Activated CD8-positive, alpha-beta memory T cell treated with anti-CD3 and anti-CD28 coated beads, Interleukin-2, amount 50 U/mL, for 4 hours (primary cell): ENCODE results near the gene TRIM63.

Source experiments
- DNase-seq: peaks from one replicate; pipeline ENCODE4 v3.0.0-alpha.2; 2020

The TRIM63 gene

GRCh38 chr1:26084091-26084561, 16.7 kb upstream of the TRIM63 start:
- DNase-seq: no peak

DNA sequence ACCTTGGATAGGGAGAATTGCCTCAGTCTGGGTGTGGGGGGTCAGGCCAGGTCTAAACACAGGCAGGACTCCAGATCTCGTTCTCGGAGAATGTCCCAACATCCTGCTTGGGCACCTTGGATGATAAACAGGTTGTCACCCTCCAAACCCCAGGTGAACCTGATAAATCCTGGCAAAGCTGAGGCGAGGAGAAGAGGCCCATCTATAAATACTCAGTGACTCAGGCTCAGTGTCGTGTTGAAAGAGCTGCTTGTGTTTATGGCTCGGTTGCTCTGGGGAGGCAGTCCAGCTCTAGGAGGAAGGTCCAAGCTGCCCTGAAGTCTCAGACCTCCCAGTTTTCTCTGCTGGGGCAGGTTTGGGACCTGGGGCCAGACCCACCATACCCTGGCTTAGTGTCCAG, 15.8 kb upstream of the TRIM63 start:
- DNase-seq: no peak

GRCh38 chr1:26082020-26082350, 14.6 kb upstream of the TRIM63 start:
- DNase-seq: no peak

DNA sequence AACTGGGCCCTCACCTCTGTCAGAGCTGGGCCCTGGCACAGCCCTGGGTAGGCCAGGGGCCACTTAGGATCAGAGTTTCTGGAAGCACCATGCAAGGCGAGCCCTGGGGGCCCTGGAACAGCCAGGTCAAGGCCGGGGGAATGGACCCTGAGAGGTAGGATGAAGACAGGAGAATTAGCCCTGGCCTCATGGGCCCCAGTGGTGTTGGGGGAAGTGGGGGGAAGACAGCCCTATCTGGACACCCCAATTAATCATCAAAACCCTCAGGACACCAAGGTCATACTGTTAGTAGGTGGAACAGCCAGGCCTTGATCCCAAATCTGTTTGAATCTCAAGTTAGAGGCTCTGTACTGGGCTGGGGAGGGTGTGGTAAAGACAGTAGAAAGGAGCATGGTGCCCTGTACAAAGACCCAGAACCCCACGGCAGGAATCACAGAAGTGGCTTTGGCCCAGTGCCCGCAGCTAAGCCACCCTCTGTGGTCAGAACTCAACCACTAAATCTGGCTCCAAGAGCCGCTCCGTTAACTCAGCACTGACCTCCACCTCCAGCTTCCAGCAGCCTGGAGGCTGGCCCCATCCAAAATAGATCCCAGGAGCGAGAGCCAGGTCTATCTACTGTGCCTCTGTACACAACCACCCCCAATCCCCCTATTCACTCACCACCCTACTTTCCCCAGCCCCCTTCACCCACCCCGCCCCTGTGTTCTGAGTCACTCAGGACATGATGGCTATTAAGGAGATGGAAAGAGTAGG, 14.0 kb upstream of the TRIM63 start:
- no peak for DNase-seq

DNA sequence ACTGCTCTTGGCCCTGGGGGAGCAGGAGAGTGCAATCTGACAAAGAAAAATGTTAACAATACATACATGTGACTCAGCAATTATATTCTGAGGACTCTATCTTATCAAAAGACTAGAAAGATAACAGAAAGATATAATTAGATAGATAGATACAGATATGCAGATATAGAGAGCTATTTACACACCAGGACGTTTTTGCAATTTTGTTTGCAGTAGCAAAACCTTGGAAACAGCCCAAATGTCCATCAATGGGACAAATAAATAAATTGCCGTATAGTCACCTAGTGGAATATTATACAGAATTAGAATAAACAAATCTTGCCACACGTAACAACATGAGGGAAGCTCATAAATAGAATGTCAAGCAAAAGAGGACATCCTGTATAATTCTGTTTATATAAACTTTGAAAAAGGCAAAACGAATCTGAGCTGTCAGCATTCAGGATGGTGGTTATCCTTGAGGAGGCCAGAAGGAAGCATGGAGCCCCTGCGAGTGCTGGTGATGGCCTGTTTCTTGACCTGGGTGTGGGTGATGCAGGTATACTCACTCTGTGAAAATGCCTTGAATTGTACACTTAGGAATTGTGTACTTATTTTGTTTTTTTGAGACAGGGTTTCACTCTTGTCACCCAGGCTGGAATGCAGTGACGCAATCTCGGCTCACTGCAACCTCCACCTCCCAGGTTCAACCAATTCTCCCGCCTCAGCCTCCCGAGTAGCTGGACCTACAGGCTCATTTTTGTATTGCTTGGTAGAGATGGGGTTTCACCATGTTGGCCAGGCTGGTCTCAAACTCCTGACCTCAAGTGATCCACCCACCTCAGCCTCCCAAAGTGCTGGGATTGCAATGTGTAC, 12.8 kb upstream of the TRIM63 start:
- no peak for DNase-seq

- no peak for DNase-seq
These were observed 11.7 kb upstream of the TRIM63 start for GRCh38 chr1:26079178-26079563.

GRCh38 chr1:26078286-26079177, 11.1 kb upstream of the TRIM63 start:
- no peak for DNase-seq

DNA sequence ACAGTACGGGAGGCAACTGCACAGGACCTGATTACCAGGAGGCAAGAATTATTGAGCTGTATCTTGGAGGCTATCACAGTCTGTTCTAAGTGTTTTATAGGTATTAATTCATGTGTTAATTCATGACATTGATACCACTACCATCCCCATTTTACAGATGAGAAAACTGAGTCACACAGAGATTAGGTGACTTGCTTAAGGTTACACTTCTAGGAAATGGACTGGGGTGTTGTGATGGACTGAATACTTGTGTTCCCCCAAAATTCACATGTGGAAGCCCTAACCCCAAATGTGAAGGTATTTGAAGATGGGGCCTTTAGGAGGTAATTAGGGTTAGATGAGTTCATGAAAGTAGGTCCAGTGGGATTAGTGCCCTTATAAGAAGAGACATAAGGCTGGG, 10.1 kb upstream of the TRIM63 start:
- no peak for DNase-seq

DNA sequence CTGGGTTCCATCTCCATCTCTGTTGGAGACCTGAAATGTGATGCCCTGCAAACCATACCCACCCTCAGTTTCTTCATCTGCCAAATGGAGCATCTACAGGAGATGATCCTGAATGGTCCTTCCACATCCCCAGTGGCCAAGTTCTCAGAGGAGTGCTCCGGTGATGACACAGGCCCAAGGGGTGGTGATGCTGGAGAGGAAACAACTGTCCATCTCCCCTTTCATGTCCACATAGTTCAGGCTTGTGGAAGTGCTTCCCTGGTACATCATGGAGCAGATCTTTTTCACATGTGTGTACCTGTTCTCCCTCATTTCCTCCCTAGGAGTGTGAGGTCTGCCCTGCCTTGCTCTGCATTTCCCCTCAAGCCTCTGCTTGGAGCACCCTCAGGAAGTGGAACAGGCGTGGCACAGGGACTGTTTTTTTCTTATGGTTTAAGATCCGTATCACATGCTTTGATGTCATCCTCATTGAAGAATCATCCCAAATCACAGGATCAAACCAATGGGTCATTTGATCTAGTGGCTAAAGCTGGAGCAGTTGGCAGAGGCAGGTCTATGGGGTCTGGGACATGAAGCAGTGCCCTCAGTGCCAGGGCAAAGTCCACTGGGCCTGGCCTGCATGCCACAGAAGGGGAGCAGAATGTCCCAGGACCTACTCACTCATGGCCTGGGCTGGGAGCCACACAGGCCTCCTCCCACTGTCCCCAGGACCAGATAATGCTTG, 8.2 kb upstream of the TRIM63 start:
- DNase-seq: no peak

GRCh38 chr1:26072305-26072704, 4.9 kb upstream of the TRIM63 start:
- no peak for DNase-seq

DNA sequence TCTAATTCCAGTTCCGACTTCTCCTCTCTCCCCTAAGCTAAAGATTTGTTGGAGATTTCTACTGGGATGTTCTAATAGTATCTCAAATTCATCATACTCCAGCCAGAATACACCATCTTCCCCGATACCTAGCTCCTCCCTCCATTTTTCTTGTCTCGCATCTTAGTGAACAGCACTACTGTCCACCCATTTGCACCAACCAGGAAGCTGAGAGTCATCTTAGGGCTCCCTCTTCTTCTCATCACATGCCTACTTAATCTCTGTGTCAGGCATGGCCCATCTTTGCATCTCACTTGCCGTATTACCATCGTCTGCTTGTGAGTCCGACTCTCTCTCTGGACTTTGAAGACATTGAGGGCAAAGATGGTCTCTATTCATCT, 3.5 kb upstream of the TRIM63 start:
- no peak for DNase-seq

- DNase-seq: no peak
These were observed 3.0 kb upstream of the TRIM63 start for GRCh38 chr1:26070296-26070962.

DNA sequence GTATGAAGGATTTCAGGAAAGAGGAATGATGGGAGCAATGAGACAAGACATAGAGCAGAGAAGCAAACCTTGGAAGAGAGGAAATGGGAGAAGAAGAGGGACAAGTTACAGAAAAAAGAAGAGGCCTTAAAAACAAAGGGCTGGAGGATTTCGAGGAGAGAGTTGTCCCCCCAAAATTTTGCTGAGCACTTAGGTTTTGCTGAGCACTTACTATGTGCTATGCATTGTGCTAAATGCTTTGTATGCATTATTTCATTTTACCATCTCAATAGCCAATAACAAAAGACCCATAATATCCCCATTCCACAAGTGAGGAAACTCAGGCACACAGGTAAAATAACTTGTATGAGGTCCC, 2.5 kb upstream of the TRIM63 start:
- no peak for DNase-seq

DNA sequence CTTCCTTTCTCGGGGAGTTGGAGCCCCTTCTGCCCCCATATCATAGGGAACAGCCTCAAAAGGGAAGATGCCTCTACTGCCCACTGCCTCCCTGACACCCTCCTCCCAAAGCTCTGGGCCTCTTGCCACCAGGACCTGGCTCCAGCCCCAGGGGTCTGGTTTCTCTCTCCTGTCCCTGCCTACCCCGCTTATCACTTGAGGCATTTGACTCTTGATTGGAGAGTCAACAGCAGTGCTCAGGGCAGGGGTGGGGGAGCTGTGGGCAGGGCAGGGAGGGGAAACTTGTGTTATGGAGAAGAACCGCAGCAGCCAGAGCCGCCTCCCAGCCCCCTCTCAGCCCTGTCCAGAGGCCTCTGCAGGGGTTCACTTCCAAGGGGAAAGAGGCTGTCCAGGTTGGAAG, 573 bp downstream of the TRIM63 start:
- no peak for DNase-seq

GRCh38 chr1:26066160-26066559, 1.3 kb downstream of the TRIM63 start:
- DNase-seq: no peak

- no peak for DNase-seq
These were observed 2.9 kb downstream of the TRIM63 start for GRCh38 chr1:26064553-26064952.

DNA sequence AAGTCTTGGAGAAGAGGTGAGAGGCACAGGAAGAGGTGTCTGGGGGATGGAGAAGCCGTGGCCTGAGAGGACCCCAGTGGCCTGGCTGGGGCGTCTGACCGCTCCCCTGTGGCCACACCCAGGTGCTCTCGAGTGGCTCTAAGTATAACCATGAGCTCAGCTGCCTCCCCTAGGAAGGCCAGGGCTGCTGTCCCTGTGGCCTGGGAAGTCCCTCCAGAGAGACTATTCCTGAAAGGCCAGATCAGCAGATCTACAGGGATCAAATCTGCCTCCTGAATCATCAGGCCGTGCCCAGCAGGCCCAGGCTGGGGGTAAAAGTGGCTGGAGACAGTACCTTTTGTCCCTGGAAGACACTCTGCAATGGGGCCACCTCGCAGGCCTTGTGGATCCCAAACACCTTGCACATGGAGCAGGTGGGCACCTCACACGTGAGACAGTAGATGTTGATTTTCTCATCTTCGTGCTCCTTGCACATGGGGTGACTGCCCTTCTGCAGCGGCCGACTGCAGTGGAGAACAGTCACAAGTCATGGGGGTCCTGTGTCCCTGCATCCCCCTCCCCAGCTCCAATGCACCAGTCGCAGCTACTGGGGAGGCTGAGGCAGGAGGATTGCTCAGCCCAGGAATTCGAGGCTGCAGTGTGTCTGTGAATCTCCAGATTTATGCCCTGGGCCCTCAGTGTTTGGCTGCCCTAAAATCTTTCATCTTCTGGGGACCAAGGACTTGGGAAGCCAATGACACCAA, 6.4 kb downstream of the TRIM63 start:
- no peak for DNase-seq

GRCh38 chr1:26059906-26060305, 7.5 kb downstream of the TRIM63 start:
- no peak for DNase-seq

DNA sequence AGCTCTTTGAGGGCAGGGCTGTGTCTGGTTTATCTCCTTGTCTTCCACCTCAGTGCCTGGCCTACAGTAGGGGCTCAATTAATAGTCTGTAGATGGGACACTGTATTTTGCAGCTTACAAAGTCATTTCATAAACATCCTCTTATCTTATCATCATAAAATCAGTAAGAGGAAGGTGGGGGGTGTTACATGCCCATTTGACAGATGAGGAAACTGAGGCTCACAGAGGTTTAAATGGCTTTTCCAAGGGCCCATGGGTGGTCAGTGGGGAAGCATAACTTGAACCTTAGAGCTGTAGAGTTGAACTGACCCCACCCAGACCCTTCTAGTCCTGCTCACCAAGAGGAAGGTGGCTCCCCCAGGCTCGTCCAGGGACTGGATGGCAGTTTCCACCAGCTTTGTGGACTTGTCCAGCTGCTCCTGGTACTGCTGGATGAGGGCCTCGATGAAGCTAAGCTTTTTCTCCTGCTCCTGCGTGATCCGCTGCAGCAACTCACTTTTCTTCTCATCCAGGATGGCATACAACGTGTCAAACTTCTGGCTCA, 9.3 kb downstream of the TRIM63 start:
- no peak for DNase-seq

DNA sequence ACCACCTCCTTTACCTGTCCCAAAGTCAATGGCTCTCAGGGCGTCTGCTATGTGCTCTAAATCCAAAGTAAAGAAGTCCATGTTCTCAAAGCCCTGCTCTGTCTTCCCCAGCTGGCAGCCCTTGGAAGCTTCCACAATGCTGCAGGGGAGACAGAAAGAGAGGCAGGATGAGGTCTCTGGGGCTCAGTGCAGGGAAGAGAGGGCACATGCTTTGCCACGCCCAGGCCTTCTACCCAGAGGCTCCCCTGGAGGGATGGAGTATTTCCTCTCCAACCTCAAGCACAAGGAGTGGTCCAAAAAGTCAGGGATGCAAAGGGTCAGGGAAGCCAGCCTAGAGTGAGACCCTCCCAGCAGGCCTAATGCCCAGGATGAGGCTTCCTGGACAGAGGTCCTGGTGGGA, 10.2 kb downstream of the TRIM63 start:
- DNase-seq: no peak

DNA sequence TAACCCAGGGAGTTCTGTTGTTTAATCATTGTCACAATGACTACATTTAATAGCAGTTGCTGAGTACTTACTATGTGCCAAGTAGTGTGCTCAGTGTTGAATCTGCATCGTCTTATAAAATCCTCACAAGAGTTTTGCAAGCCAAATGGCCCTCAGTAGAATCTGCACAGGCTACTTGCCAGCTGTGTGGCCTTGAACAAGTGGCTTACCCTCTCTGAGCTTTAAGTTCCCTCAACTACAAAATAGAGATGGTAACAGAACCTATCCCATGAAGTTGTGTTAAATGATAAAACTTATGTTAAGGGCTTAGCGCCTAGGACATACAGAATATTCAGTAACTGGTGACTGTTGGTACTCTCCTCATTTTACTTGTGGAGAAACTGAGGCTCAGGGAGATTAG, 12.4 kb downstream of the TRIM63 start:
- DNase-seq: no peak
